ENCODE data around the gene CABP7.

The CABP7 gene

GRCh38 chr22:29683536-29683935 is 36.3 kb upstream of the CABP7 start:
- no peak overlapping the region for H4K8ac ChIP-seq (ENCODE audit: low read depth, low read length)
- no CpG with 5 or more reads among the region's 4 CpGs for WGBS (ENCODE audit: extremely low coverage, insufficient coverage, low lambda C conversion rate)

GRCh38 chr22:29684244-29684643 is 35.6 kb upstream of the CABP7 start:
- H3K4me3 ChIP-seq (ENCODE audit: low read length), result no peak overlapping the region
- H3K27me3 ChIP-seq (ENCODE audit: insufficient read depth, low read length, poor library complexity), result no peaks in the 10 kb centered on the region
- H3K9ac ChIP-seq (ENCODE audit: low read length), result no peak overlapping the region
- no peak overlapping the region for H3K27ac ChIP-seq (ENCODE audit: low read depth, low read length)
- no peak overlapping the region for H2BK120ac ChIP-seq (ENCODE audit: low read depth, low read length)
- no peak overlapping the region for H4K8ac ChIP-seq (ENCODE audit: low read depth, low read length)
- H3K4me1 ChIP-seq (ENCODE audit: control insufficient read depth, low read depth, low read length), result no peaks in the 10 kb centered on the region
- no CpG with 5 or more reads among the region's 4 CpGs for WGBS (ENCODE audit: extremely low coverage, insufficient coverage, low lambda C conversion rate)
- no peaks in the 10 kb centered on the region for H3K79me2 ChIP-seq (ENCODE audit: control insufficient read depth, insufficient read depth, low read length)
- no peaks in the 10 kb centered on the region for H3K79me1 ChIP-seq (ENCODE audit: low read length)
- H3K18ac ChIP-seq (ENCODE audit: low read length), result no peak overlapping the region
- no peak overlapping the region for H3K23ac ChIP-seq (ENCODE audit: low read length)
- no peak overlapping the region for H2BK15ac ChIP-seq (replicated peaks; ENCODE audit: low read depth)
- H3K4me2 ChIP-seq (ENCODE audit: low read length), result no peak overlapping the region
- no peak overlapping the region for H3K4ac ChIP-seq (ENCODE audit: low read depth, low read length)
- no peak overlapping the region for H2AK5ac ChIP-seq (ENCODE audit: low read length)
- no peak overlapping the region for H2BK5ac ChIP-seq (ENCODE audit: low read length)
- no peak for DNase-seq
- H3K56ac ChIP-seq (ENCODE audit: low read length), result no peak overlapping the region
- H4K5ac ChIP-seq (ENCODE audit: low read length), result no peak overlapping the region
- H3K36me3 ChIP-seq (ENCODE audit: control insufficient read depth, insufficient read depth, low read length), result no peaks in the 10 kb centered on the region

More at GRCh38 chr22:29683536-29683935, 36.3 kb upstream of the CABP7 start:
- DNase-seq, result no peak
- Histone ChIP-seq H2BK15ac (replicated peaks; ENCODE audit: low read depth) (no peak overlapping the region), H3K4me2 (ENCODE audit: low read length) (no peak overlapping the region), H2AK5ac (ENCODE audit: low read length) (no peak overlapping the region), H3K36me3 (ENCODE audit: control insufficient read depth, insufficient read depth, low read length) (no peaks in the 10 kb centered on the region), H3K23ac (ENCODE audit: low read length) (no peak overlapping the region), H3K79me2 (ENCODE audit: control insufficient read depth, insufficient read depth, low read length) (no peaks in the 10 kb centered on the region), H3K56ac (ENCODE audit: low read length) (no peak overlapping the region), H3K27me3 (ENCODE audit: insufficient read depth, low read length, poor library complexity) (no peaks in the 10 kb centered on the region), H3K27ac (ENCODE audit: low read depth, low read length) (no peak overlapping the region), H3K4ac (ENCODE audit: low read depth, low read length) (no peak overlapping the region), H2BK120ac (ENCODE audit: low read depth, low read length) (no peak overlapping the region), H4K5ac (ENCODE audit: low read length) (no peak overlapping the region), H2BK5ac (ENCODE audit: low read length) (no peak overlapping the region), H3K9ac (ENCODE audit: low read length) (no peak overlapping the region), H3K4me3 (ENCODE audit: low read length) (no peak overlapping the region), H3K79me1 (ENCODE audit: low read length) (no peaks in the 10 kb centered on the region), H3K4me1 (ENCODE audit: control insufficient read depth, low read depth, low read length) (no peaks in the 10 kb centered on the region), H3K18ac (ENCODE audit: low read length) (no peak overlapping the region)

- no peak for DNase-seq
- H3K27me3 ChIP-seq (ENCODE audit: insufficient read depth, low read length, poor library complexity), result no peaks in the 10 kb centered on the region
- H3K4me2 ChIP-seq (ENCODE audit: low read length), result no peak overlapping the region
- peak overlapping the region; percentile 29 for H3K9ac ChIP-seq (ENCODE audit: low read length)
- H3K4ac ChIP-seq (ENCODE audit: low read depth, low read length), result no peak overlapping the region
- H4K8ac ChIP-seq (ENCODE audit: low read depth, low read length), result no peak overlapping the region
- H3K18ac ChIP-seq (ENCODE audit: low read length), result no peak overlapping the region
- no peak overlapping the region for H3K27ac ChIP-seq (ENCODE audit: low read depth, low read length)
- H3K4me3 ChIP-seq (ENCODE audit: low read length), result no peak overlapping the region
- H2BK5ac ChIP-seq (ENCODE audit: low read length), result no peak overlapping the region
- no peak overlapping the region for H4K5ac ChIP-seq (ENCODE audit: low read length)
- H3K56ac ChIP-seq (ENCODE audit: low read length), result no peak overlapping the region
- no peaks in the 10 kb centered on the region for H3K36me3 ChIP-seq (ENCODE audit: control insufficient read depth, insufficient read depth, low read length)
- no peak overlapping the region for H2AK5ac ChIP-seq (ENCODE audit: low read length)
- no peak overlapping the region for H2BK120ac ChIP-seq (ENCODE audit: low read depth, low read length)
- peaks cover 22% of the 10 kb centered on the region for H3K4me1 ChIP-seq (ENCODE audit: control insufficient read depth, low read depth, low read length)
- no CpG with 5 or more reads among the region's 5 CpGs for WGBS (ENCODE audit: extremely low coverage, insufficient coverage, low lambda C conversion rate)
- no peaks in the 10 kb centered on the region for H3K79me1 ChIP-seq (ENCODE audit: low read length)
- H3K79me2 ChIP-seq (ENCODE audit: control insufficient read depth, insufficient read depth, low read length), result no peaks in the 10 kb centered on the region
- H3K23ac ChIP-seq (ENCODE audit: low read length), result peak overlapping the region; percentile 48
- H2BK15ac ChIP-seq (replicated peaks; ENCODE audit: low read depth), result no peak overlapping the region
These were observed 30.5 kb upstream of the CABP7 start for GRCh38 chr22:29689206-29689879.

GRCh38 chr22:29689880-29690213 is 30.0 kb upstream of the CABP7 start:
- WGBS (ENCODE audit: extremely low coverage, insufficient coverage, low lambda C conversion rate), result no CpG with 5 or more reads among the region's 8 CpGs
- H3K23ac ChIP-seq (ENCODE audit: low read length), result no peak overlapping the region
- no peak overlapping the region for H4K8ac ChIP-seq (ENCODE audit: low read depth, low read length)
- no peak overlapping the region for H3K4me3 ChIP-seq (ENCODE audit: low read length)
- H3K36me3 ChIP-seq (ENCODE audit: control insufficient read depth, insufficient read depth, low read length), result no peaks in the 10 kb centered on the region
- H3K27ac ChIP-seq (ENCODE audit: low read depth, low read length), result no peak overlapping the region
- no peaks in the 10 kb centered on the region for H3K27me3 ChIP-seq (ENCODE audit: insufficient read depth, low read length, poor library complexity)
- peaks cover 22% of the 10 kb centered on the region for H3K4me1 ChIP-seq (ENCODE audit: control insufficient read depth, low read depth, low read length)
- H2AK5ac ChIP-seq (ENCODE audit: low read length), result no peak overlapping the region
- no peaks in the 10 kb centered on the region for H3K79me2 ChIP-seq (ENCODE audit: control insufficient read depth, insufficient read depth, low read length)
- H3K79me1 ChIP-seq (ENCODE audit: low read length), result no peaks in the 10 kb centered on the region
- no peak overlapping the region for H2BK15ac ChIP-seq (replicated peaks; ENCODE audit: low read depth)
- H3K4me2 ChIP-seq (ENCODE audit: low read length), result no peak overlapping the region
- no peak overlapping the region for H3K4ac ChIP-seq (ENCODE audit: low read depth, low read length)
- H3K18ac ChIP-seq (ENCODE audit: low read length), result no peak overlapping the region
- H2BK120ac ChIP-seq (ENCODE audit: low read depth, low read length), result no peak overlapping the region
- no peak overlapping the region for H3K56ac ChIP-seq (ENCODE audit: low read length)
- DNase-seq, result peak; percentile 78
- no peak overlapping the region for H4K5ac ChIP-seq (ENCODE audit: low read length)
- H3K9ac ChIP-seq (ENCODE audit: low read length), result peak overlapping the region; percentile 29
- no peak overlapping the region for H2BK5ac ChIP-seq (ENCODE audit: low read length)

- no CpG with 5 or more reads among the region's 9 CpGs for WGBS (ENCODE audit: extremely low coverage, insufficient coverage, low lambda C conversion rate)
- H3K18ac ChIP-seq (ENCODE audit: low read length), result no peak overlapping the region
- no peaks in the 10 kb centered on the region for H3K36me3 ChIP-seq (ENCODE audit: control insufficient read depth, insufficient read depth, low read length)
- H2BK5ac ChIP-seq (ENCODE audit: low read length), result no peak overlapping the region
- H2AK5ac ChIP-seq (ENCODE audit: low read length), result no peak overlapping the region
- H3K27ac ChIP-seq (ENCODE audit: low read depth, low read length), result no peak overlapping the region
- no peak overlapping the region for H3K56ac ChIP-seq (ENCODE audit: low read length)
- H3K9ac ChIP-seq (ENCODE audit: low read length), result no peak overlapping the region
- H2BK120ac ChIP-seq (ENCODE audit: low read depth, low read length), result no peak overlapping the region
- no peak overlapping the region for H3K4me3 ChIP-seq (ENCODE audit: low read length)
- H3K79me1 ChIP-seq (ENCODE audit: low read length), result no peaks in the 10 kb centered on the region
- H3K23ac ChIP-seq (ENCODE audit: low read length), result no peak overlapping the region
- no peaks in the 10 kb centered on the region for H3K79me2 ChIP-seq (ENCODE audit: control insufficient read depth, insufficient read depth, low read length)
- no peak overlapping the region for H3K4ac ChIP-seq (ENCODE audit: low read depth, low read length)
- no peak overlapping the region for H4K8ac ChIP-seq (ENCODE audit: low read depth, low read length)
- no peak overlapping the region for H3K4me2 ChIP-seq (ENCODE audit: low read length)
- no peak overlapping the region for H4K5ac ChIP-seq (ENCODE audit: low read length)
- peaks cover 22% of the 10 kb centered on the region for H3K4me1 ChIP-seq (ENCODE audit: control insufficient read depth, low read depth, low read length)
- H3K27me3 ChIP-seq (ENCODE audit: insufficient read depth, low read length, poor library complexity), result no peaks in the 10 kb centered on the region
- H2BK15ac ChIP-seq (replicated peaks; ENCODE audit: low read depth), result no peak overlapping the region
- DNase-seq, result peak; percentile 46
These were observed 29.3 kb upstream of the CABP7 start for GRCh38 chr22:29690476-29690875.
